ENCODE results near the gene FHL3.
"Not testable (repeated sequence)": the region's sequence is repeated elsewhere in the genome, so short reads cannot be mapped to it uniquely, and the experiment has no call there.

FHL3 gene

GRCh38 chr1:37983546-37983945, 21.8 kb downstream of the FHL3 start:
- no peak for DNase-seq

- DNase-seq = no peak
Measured at GRCh38 chr1:37978541-37978940, 26.8 kb downstream of the FHL3 start.

- not testable (repeated sequence) for DNase-seq
Measured at GRCh38 chr1:37975083-37975482, 30.2 kb downstream of the FHL3 start.

- DNase-seq = no peak
Measured at GRCh38 chr1:37974567-37974966, 30.7 kb downstream of the FHL3 start.

GRCh38 chr1:37973684-37974083, 31.6 kb downstream of the FHL3 start:
- DNase-seq = not testable (repeated sequence)

- DNase-seq = no peak
Measured at GRCh38 chr1:37965301-37965700, 40.0 kb downstream of the FHL3 start.

GRCh38 chr1:37964106-37964505, 41.2 kb downstream of the FHL3 start:
- not testable (repeated sequence) for DNase-seq

- DNase-seq = no peak
Measured at GRCh38 chr1:37958690-37959089, 46.6 kb downstream of the FHL3 start.

GRCh38 chr1:37955685-37956084, 49.6 kb downstream of the FHL3 start:
- DNase-seq = no peak

GRCh38 chr1:37954316-37954971, 50.9 kb downstream of the FHL3 start:
- DNase-seq = no peak

- no peak for DNase-seq
Measured at GRCh38 chr1:37952738-37953137, 52.6 kb downstream of the FHL3 start.

GRCh38 chr1:37951783-37952624, 53.3 kb downstream of the FHL3 start:
- no peak for DNase-seq

- no peak for DNase-seq
Measured at GRCh38 chr1:37951041-37951782, 54.1 kb downstream of the FHL3 start.

GRCh38 chr1:37949524-37950152, 55.7 kb downstream of the FHL3 start:
- no peak for DNase-seq

GRCh38 chr1:37948841-37949240, 56.5 kb downstream of the FHL3 start:
- no peak for DNase-seq

- DNase-seq = no peak
Measured at GRCh38 chr1:37948166-37948565, 57.1 kb downstream of the FHL3 start.

- no peak for DNase-seq
Measured at GRCh38 chr1:37947364-37947763, 58.0 kb downstream of the FHL3 start.

Measured in CD4-positive, alpha-beta T cell treated with Interleukin-15 for 1 hour (primary cell).